Prostate gland (tissue), 2 donors: ENCODE results near the gene SEMA6B.

Experiments
- POLR2AphosphoS5 ChIP-seq: sonication (generic); formaldehyde crosslinking; IDR thresholded peaks from one replicate; pipeline ENCODE4 v1.6.1; 2017; ENCODE audit warnings: antibody characterized with exemption
- TF ChIP-seq, protein P1 (sequence below), 4 experiments: fragments of 200-600 bp in 2 of 4; fragments of 450-650 bp in 2 of 4; sonication (generic) in 2 of 4; IDR thresholded peaks; 1 replicate in 3 of 4; 2 replicates in 1 of 4; pipeline ENCODE4 v1.5.1; 2016 to 2019; ENCODE audit warnings: antibody characterized with exemption in 4 of 4, mild to moderate bottlenecking in 2 of 4, moderate library complexity in 2 of 4

DNA sequence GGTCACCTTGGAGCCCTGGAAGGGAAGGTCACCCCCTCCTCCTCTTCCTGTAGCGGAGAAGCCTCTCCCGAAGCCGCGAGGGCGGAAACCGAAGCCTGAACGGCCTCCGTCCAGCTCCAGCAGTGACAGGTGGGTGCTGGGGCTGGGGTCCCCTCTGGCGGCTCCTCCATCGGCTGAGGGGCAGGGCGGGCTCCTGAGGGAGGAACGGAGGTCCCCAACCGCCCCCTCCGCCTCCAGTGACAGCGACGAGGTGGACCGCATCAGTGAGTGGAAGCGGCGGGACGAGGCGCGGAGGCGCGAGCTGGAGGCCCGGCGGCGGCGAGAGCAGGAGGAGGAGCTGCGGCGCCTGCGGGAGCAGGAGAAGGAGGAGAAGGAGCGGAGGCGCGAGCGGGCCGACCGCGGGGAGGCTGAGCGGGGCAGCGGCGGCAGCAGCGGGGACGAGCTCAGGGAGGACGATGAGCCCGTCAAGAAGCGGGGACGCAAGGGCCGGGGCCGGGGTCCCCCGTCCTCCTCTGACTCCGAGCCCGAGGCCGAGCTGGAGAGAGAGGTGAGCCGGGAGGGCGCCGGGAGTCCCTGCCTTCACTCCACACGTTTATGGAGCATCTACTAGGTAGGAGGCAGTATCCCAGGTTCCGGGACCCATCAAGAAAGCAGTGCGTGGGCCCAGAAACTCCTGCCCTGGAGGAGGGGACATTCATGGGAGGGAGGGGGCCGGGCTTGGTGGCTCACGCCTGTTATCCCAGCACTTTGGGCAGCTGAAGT is 65.4 kb downstream of the SEMA6B start:
- TF ChIP-seq, protein P1, sequence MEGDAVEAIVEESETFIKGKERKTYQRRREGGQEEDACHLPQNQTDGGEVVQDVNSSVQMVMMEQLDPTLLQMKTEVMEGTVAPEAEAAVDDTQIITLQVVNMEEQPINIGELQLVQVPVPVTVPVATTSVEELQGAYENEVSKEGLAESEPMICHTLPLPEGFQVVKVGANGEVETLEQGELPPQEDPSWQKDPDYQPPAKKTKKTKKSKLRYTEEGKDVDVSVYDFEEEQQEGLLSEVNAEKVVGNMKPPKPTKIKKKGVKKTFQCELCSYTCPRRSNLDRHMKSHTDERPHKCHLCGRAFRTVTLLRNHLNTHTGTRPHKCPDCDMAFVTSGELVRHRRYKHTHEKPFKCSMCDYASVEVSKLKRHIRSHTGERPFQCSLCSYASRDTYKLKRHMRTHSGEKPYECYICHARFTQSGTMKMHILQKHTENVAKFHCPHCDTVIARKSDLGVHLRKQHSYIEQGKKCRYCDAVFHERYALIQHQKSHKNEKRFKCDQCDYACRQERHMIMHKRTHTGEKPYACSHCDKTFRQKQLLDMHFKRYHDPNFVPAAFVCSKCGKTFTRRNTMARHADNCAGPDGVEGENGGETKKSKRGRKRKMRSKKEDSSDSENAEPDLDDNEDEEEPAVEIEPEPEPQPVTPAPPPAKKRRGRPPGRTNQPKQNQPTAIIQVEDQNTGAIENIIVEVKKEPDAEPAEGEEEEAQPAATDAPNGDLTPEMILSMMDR (IDR thresholded peaks at IDR 0.05), result no peak
- TF ChIP-seq POLR2AphosphoS5, result no peak
